RWPE1 (cell line): ENCODE measurements around the gene PNMA5.
"Not testable (repeated sequence)": the region's sequence is repeated elsewhere in the genome, so short reads cannot be mapped to it uniquely, and the experiment has no call there.

ENCODE experiments used
- CTCF ChIA-PET: fragments of 350-600 bp; sonication (Branson Sonifier 250); formaldehyde crosslinking; extraction: SDS; loops from one replicate; lab custom pipeline; 2021; lab: Yijun Ruan, JAX
- POLR2A ChIA-PET: fragments of 400-600 bp; formaldehyde crosslinking; extraction: SDS; loops from one replicate; lab custom pipeline; 2020; ENCODE audit warnings: antibody characterized with exemption; ENCODE audit not compliant: low non-redundant PET; lab: Yijun Ruan, JAX
- DNase-seq: peaks from one replicate; pipeline ENCODE4 v3.0.0; 2012; ENCODE audit warnings: low spot score
- H3K27ac ChIP-seq: fragments of 450-650 bp; 2 replicates; pipeline ENCODE4 v1.5.1; 2017
- CTCF ChIP-seq: fragments of 450-650 bp; conservative IDR thresholded peaks from 2 replicates; pipeline ENCODE4 v1.5.1; 2017; ENCODE audit warnings: low read depth, mild to moderate bottlenecking

The PNMA5 gene

GRCh38 chrX:153019166-153019565 is 25.2 kb upstream of the PNMA5 start:
- POLR2A ChIA-PET, result no interaction called here
- TF ChIP-seq CTCF, result no peak
- CTCF ChIA-PET, result no interaction called here
- H3K27ac ChIP-seq, result no peak overlapping the region
- no peak for DNase-seq

GRCh38 chrX:153017174-153017573 is 23.3 kb upstream of the PNMA5 start:
- H3K27ac ChIP-seq, CTCF ChIA-PET, POLR2A ChIA-PET, DNase-seq: not testable (repeated sequence)

- CTCF ChIA-PET, result no interaction called here
Measured at GRCh38 chrX:153004780-153005179, 10.9 kb upstream of the PNMA5 start.

GRCh38 chrX:153003981-153004380 is 10.1 kb upstream of the PNMA5 start:
- ChIA-PET POLR2A (no interaction called here), CTCF (no interaction called here)
- TF ChIP-seq CTCF, result no peak
- no peak for DNase-seq
- no peak overlapping the region for H3K27ac ChIP-seq

More at GRCh38 chrX:153004780-153005179, 10.9 kb upstream of the PNMA5 start:
- no peak for DNase-seq
- no peak overlapping the region for H3K27ac ChIP-seq
- no peak for TF ChIP-seq CTCF
- POLR2A ChIA-PET, result no interaction called here

- H3K27ac ChIP-seq, CTCF ChIA-PET, POLR2A ChIA-PET, DNase-seq: not testable (repeated sequence)
Measured at GRCh38 chrX:153002182-153002581, 8.3 kb upstream of the PNMA5 start.

- H3K27ac ChIP-seq, result no peak overlapping the region
- CTCF ChIA-PET, result no interaction called here
- TF ChIP-seq CTCF, result no peak
- POLR2A ChIA-PET, result no interaction called here
- DNase-seq, result no peak
Measured at GRCh38 chrX:152997337-152997736, 3.4 kb upstream of the PNMA5 start.

GRCh38 chrX:152992115-152992514 is 1.8 kb downstream of the PNMA5 start:
- no peak overlapping the region for H3K27ac ChIP-seq
- TF ChIP-seq CTCF, result no peak
- ChIA-PET POLR2A (no interaction called here), CTCF (no interaction called here)
- no peak for DNase-seq

GRCh38 chrX:152991123-152991522 is 2.8 kb downstream of the PNMA5 start:
- no peak for DNase-seq
- H3K27ac ChIP-seq, result no peak overlapping the region
- no peak for TF ChIP-seq CTCF
- ChIA-PET POLR2A (no interaction called here), CTCF (no interaction called here)
